GM12878 (cell line): ENCODE results near the gene NDUFAB1. TPM values are rescaled to one million over a fixed set of nuclear protein-coding genes. Genes with fewer than 3 reads are reported as not detected.
A peak's percentile ranks its signal among the peaks of the same experiment; 100 is the strongest.

ENCODE experiments used
- ATAC-seq: fragments of 200-7000 bp; cut with Tn5 transposase; 3 replicates; pipeline ENCODE4 v1.9.1; 2020; ENCODE audit warnings: mild to moderate bottlenecking, moderate library complexity
- BruUV-seq: library from RNA; stranded (reverse); fragments of 400-500 nt; replicated peaks from 2 replicates; lab custom pipeline; 2021; lab: Mats Ljungman, UMichigan
- CTCF ChIA-PET: fragments of 300-600 bp; sonication (Branson Sonifier 250); formaldehyde crosslinking; extraction: SDS; loops from one replicate; lab custom pipeline; 2021; ENCODE audit warnings: inconsistent platforms; lab: Yijun Ruan, JAX
- POLR2A ChIA-PET: fragments of 350-600 bp; formaldehyde crosslinking; extraction: SDS; loops from one replicate; lab custom pipeline; 2021; ENCODE audit warnings: inconsistent platforms; lab: Charles Lee
- RAD21 ChIA-PET: fragments of 300-600 bp; sonication (Branson Sonifier 250); formaldehyde crosslinking; loops from one replicate; lab custom pipeline; 2023; ENCODE audit warnings: antibody characterized with exemption; ENCODE audit not compliant: unreplicated experiment; lab: Charles Lee
- SMC1A ChIA-PET: fragments of 300-600 bp; sonication (Branson Sonifier 250); formaldehyde crosslinking; loops from one replicate; lab custom pipeline; 2023; ENCODE audit not compliant: unreplicated experiment, uncharacterized antibody; lab: Charles Lee
- DNase-seq: peaks from one replicate; pipeline ENCODE4 v3.0.0-alpha.2; 2011; ENCODE audit warnings: low read depth, low spot score
- FAIRE-seq: peaks from 3 replicates; lab custom pipeline; 2011; peaks lifted over from hg19 to GRCh38; lab: Jason Lieb, UNC
- H2AFZ ChIP-seq: 2 replicates; pipeline ENCODE4 v1.6.0; 2011; ENCODE audit warnings: low read depth, low read length, control low read depth; ENCODE audit not compliant: control insufficient read depth
- H3K27ac ChIP-seq: 2 replicates; pipeline ENCODE4 v1.5.1; 2011; ENCODE audit warnings: control low read depth; ENCODE audit not compliant: control insufficient read depth, insufficient read depth
- H3K27me3 ChIP-seq, 2 experiments: replicated peaks in 1 of 2; 2 replicates each; pipeline versions ENCODE4 v1.6.0 to v1.6.1; 2011; ENCODE audit warnings: low read length in 1 of 2; ENCODE audit not compliant: control insufficient read depth in 2 of 2, insufficient read depth in 2 of 2
- H3K36me3 ChIP-seq, 2 experiments: 2 replicates each; pipeline ENCODE4 v1.5.1; 2011; ENCODE audit warnings: low read length in 1 of 2; ENCODE audit not compliant: control insufficient read depth in 2 of 2, insufficient read depth in 2 of 2
- H3K4me1 ChIP-seq: 2 replicates; pipeline ENCODE4 v1.6.1; 2011; ENCODE audit warnings: mild to moderate bottlenecking, low read length, moderate library complexity, mixed read lengths; ENCODE audit not compliant: control insufficient read depth, insufficient read depth
- H3K4me2 ChIP-seq: 2 replicates; pipeline ENCODE4 v1.6.0; 2011; ENCODE audit warnings: control low read depth; ENCODE audit not compliant: control insufficient read depth, insufficient read depth
- H3K4me3 ChIP-seq: fragments of 200-600 bp; sonication (generic); 2 replicates; pipeline ENCODE4 v1.5.1; 2016
- H3K79me2 ChIP-seq: 2 replicates; pipeline ENCODE4 v1.6.0; 2011; ENCODE audit warnings: low read length; ENCODE audit not compliant: control insufficient read depth, insufficient read depth
- H3K9ac ChIP-seq: 2 replicates; pipeline ENCODE4 v1.8.0; 2011; ENCODE audit warnings: low read length, control low read depth, mixed read lengths; ENCODE audit not compliant: control insufficient read depth, insufficient read depth
- H3K9me3 ChIP-seq: replicated peaks from 3 replicates; pipeline ENCODE4 v1.5.1; 2011; ENCODE audit warnings: mild to moderate bottlenecking, low read length; ENCODE audit not compliant: control insufficient read depth, insufficient read depth
- H4K20me1 ChIP-seq: 2 replicates; pipeline ENCODE4 v1.6.0; 2011; ENCODE audit not compliant: control insufficient read depth, insufficient read depth
- FOXM1 ChIP-seq: IDR thresholded peaks from 2 replicates; pipeline ENCODE4 v1.6.1; 2012; ENCODE audit warnings: low read depth, mild to moderate bottlenecking, inconsistent platforms, low read length, moderate library complexity
- MXI1 ChIP-seq: fragments of 150-350 bp; IDR thresholded peaks from 2 replicates; pipeline ENCODE4 v1.6.1; 2011; ENCODE audit warnings: low read depth, mild to moderate bottlenecking, inconsistent platforms, low read length, improper control_type of control experiment
- RBBP5 ChIP-seq: fragments of 200-600 bp; sonication (generic); conservative IDR thresholded peaks from 2 replicates; pipeline ENCODE4 v1.6.1; 2016
- SRF ChIP-seq, 2 experiments: IDR thresholded peaks; 2 replicates each; pipeline ENCODE4 v1.6.1; 2011; ENCODE audit warnings: low read depth in 2 of 2, low read length in 2 of 2, mild to moderate bottlenecking in 1 of 2, moderate library complexity in 1 of 2
- YBX1 ChIP-seq: fragments of 450-650 bp; IDR thresholded peaks from 2 replicates; pipeline ENCODE4 v1.6.1; 2016; ENCODE audit warnings: antibody characterized with exemption
- ZBTB40 ChIP-seq: fragments of 450-650 bp; IDR thresholded peaks from 2 replicates; pipeline ENCODE4 v1.6.1; 2016; ENCODE audit warnings: mild to moderate bottlenecking, moderate library complexity, borderline replicate concordance
- ZNF207 ChIP-seq: fragments of 450-650 bp; IDR thresholded peaks from 2 replicates; pipeline ENCODE4 v1.6.1; 2014; ENCODE audit warnings: antibody characterized with exemption, mild to moderate bottlenecking, borderline replicate concordance
- WGBS: methylation state at CpG from one replicate; pipeline ENCODE4 v1.1.6; 2016; ENCODE audit warnings: low lambda C conversion rate; ENCODE audit not compliant: insufficient replicate concordance, insufficient coverage; ENCODE audit errors: missing lambda C conversion rate; 5-methylcytosine and 5-hydroxymethylcytosine counted together
- in situ Hi-C: fragments of 300-500 bp; cut with MboI; formaldehyde crosslinking; loops from 9 replicates; pipeline ENCODE4 v1.14.3; 2018; ENCODE audit warnings: mixed read lengths
- intact Hi-C: fragments of 100-400 bp; cut with micrococcal nuclease; formaldehyde crosslinking; loops from one replicate; pipeline ENCODE4 v1.14.2; 2022; ENCODE audit not compliant: unreplicated experiment
- polyA plus RNA-seq, 11 experiments: library from polyadenylated mRNA; depleted of rRNA in 4 of 11; unstranded in 6 of 11; stranded (reverse) in 5 of 11; fragments of >200 nt; fragmentation: Nextera tagmentation in 4 of 11; fragmentation: Illumina TruSeq in 1 of 11; extraction: Ambion mirVana in 4 of 11; extraction: Trizol in 1 of 11; gene quantifications; 1 replicate in 1 of 11; 2 replicates in 10 of 11; pipeline versions ENCODE4 v1.2.1 to v1.2.3, GENCODE V29; 2011 to 2016; ENCODE audit warnings: inconsistent platforms in 2 of 11, missing spikeins in 2 of 11, low read depth in 1 of 11
- total RNA-seq, 4 experiments: library from RNA; depleted of rRNA in 3 of 4; stranded (reverse); fragments of >200 nt in 3 of 4; fragmentation: Illumina TruSeq in 1 of 4; extraction: Trizol in 1 of 4; gene quantifications; 2 replicates each; pipeline versions ENCODE4 v1.2.1 to v1.2.3, GENCODE V29; 2013 to 2021
- TF ChIP-seq, protein P1 (sequence below): IDR thresholded peaks from 2 replicates; pipeline ENCODE4 v1.6.1; 2012; ENCODE audit warnings: improper control_type of control experiment, low read depth, low read length; ENCODE audit not compliant: insufficient replicate concordance
- TF ChIP-seq, protein P2 (sequence below): IDR thresholded peaks from 2 replicates; pipeline ENCODE4 v1.6.1; 2012; ENCODE audit warnings: mild to moderate bottlenecking, low read depth, low read length

NDUFAB1 gene
- total and polyA plus RNA-seq, 10 of the 15 experiments (the other 5 are each of a cell fraction or from before 2014, with no cell fraction given): 79.9 to 584 (median 231) TPM

DNA sequence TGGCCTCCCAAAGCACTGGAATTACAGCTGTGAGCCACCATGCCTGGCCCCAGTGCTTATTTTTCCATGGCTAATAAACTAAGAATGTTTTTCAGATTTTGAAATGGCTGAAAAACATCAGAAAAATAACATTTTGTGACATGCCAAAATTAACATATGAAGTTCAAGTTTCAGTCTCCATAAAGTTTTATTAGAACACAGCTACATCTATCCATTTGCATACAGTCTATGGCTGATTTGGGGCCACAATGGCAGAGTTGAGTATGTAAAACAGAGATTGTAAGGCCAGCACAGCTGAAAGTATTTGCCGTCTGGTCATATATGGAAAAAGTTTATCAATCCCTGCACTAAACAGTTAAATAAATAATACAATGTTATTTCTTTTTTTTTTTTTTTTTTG, 13.8 kb upstream of the NDUFAB1 start:
- Histone ChIP-seq H3K27ac (no peak overlapping the region), H3K27me3 (no peaks in the 10 kb centered on the region), H4K20me1 (no peaks in the 10 kb centered on the region), H3K9me3 (no peaks in the 10 kb centered on the region), H3K4me2 (no peak overlapping the region), H3K36me3 (peaks cover 0 to 11% of the 10 kb centered on the region in 2 experiments; a peak in 1 of 4 replicates), H3K79me2 (no peaks in the 10 kb centered on the region), H3K4me1 (no peaks in the 10 kb centered on the region), H3K9ac (no peak overlapping the region), H3K4me3 (no peak overlapping the region), H2AFZ (no peak overlapping the region)
- CTCF ChIA-PET: interaction anchor here (1.6 kb wide), 1 partner anchor 13 kb away, joined by 6 read pairs; the partner anchor contains the start of gene NDUFAB1
- POLR2A ChIA-PET: interaction anchor here (0.6 to 0.7 kb wide), 2 partner anchors 51 to 81 kb away, joined by 3 to 5 read pairs; no protein-coding TSS in a partner anchor
- intact Hi-C loops: no loop called here
- ATAC-seq (no peak), FAIRE-seq (no peak), DNase-seq (no peak)
- WGBS: 89% methylated on average over 1 of the region's 1 CpG
- no peak for TF ChIP-seq RBBP5
- TF ChIP-seq YBX1: no peak
- TF ChIP-seq MXI1: no peak
- TF ChIP-seq, protein P1, sequence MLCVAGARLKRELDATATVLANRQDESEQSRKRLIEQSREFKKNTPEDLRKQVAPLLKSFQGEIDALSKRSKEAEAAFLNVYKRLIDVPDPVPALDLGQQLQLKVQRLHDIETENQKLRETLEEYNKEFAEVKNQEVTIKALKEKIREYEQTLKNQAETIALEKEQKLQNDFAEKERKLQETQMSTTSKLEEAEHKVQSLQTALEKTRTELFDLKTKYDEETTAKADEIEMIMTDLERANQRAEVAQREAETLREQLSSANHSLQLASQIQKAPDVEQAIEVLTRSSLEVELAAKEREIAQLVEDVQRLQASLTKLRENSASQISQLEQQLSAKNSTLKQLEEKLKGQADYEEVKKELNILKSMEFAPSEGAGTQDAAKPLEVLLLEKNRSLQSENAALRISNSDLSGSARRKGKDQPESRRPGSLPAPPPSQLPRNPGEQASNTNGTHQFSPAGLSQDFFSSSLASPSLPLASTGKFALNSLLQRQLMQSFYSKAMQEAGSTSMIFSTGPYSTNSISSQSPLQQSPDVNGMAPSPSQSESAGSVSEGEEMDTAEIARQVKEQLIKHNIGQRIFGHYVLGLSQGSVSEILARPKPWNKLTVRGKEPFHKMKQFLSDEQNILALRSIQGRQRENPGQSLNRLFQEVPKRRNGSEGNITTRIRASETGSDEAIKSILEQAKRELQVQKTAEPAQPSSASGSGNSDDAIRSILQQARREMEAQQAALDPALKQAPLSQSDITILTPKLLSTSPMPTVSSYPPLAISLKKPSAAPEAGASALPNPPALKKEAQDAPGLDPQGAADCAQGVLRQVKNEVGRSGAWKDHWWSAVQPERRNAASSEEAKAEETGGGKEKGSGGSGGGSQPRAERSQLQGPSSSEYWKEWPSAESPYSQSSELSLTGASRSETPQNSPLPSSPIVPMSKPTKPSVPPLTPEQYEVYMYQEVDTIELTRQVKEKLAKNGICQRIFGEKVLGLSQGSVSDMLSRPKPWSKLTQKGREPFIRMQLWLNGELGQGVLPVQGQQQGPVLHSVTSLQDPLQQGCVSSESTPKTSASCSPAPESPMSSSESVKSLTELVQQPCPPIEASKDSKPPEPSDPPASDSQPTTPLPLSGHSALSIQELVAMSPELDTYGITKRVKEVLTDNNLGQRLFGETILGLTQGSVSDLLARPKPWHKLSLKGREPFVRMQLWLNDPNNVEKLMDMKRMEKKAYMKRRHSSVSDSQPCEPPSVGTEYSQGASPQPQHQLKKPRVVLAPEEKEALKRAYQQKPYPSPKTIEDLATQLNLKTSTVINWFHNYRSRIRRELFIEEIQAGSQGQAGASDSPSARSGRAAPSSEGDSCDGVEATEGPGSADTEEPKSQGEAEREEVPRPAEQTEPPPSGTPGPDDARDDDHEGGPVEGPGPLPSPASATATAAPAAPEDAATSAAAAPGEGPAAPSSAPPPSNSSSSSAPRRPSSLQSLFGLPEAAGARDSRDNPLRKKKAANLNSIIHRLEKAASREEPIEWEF: no peak
- TF ChIP-seq, protein P2, sequence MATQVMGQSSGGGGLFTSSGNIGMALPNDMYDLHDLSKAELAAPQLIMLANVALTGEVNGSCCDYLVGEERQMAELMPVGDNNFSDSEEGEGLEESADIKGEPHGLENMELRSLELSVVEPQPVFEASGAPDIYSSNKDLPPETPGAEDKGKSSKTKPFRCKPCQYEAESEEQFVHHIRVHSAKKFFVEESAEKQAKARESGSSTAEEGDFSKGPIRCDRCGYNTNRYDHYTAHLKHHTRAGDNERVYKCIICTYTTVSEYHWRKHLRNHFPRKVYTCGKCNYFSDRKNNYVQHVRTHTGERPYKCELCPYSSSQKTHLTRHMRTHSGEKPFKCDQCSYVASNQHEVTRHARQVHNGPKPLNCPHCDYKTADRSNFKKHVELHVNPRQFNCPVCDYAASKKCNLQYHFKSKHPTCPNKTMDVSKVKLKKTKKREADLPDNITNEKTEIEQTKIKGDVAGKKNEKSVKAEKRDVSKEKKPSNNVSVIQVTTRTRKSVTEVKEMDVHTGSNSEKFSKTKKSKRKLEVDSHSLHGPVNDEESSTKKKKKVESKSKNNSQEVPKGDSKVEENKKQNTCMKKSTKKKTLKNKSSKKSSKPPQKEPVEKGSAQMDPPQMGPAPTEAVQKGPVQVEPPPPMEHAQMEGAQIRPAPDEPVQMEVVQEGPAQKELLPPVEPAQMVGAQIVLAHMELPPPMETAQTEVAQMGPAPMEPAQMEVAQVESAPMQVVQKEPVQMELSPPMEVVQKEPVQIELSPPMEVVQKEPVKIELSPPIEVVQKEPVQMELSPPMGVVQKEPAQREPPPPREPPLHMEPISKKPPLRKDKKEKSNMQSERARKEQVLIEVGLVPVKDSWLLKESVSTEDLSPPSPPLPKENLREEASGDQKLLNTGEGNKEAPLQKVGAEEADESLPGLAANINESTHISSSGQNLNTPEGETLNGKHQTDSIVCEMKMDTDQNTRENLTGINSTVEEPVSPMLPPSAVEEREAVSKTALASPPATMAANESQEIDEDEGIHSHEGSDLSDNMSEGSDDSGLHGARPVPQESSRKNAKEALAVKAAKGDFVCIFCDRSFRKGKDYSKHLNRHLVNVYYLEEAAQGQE: no peak
- no peak for TF ChIP-seq SRF (IDR thresholded peaks at IDR 0.05; ENCODE audit: low read depth in 2 of 2, low read length in 2 of 2)
- TF ChIP-seq FOXM1: no peak
- no peak for TF ChIP-seq ZNF207
- peak; percentile 58 for TF ChIP-seq ZBTB40
- SMC1A ChIA-PET: no interaction called here
- in situ Hi-C loops: no loop called here
- no TSS peak for BruUV-seq
- RAD21 ChIA-PET: no interaction called here
